Measurements from ENCODE around the gene ATRN.
"Not testable (repeated sequence)": the region's sequence is repeated elsewhere in the genome, so short reads cannot be mapped to it uniquely, and the experiment has no call there.

The ATRN gene

DNA sequence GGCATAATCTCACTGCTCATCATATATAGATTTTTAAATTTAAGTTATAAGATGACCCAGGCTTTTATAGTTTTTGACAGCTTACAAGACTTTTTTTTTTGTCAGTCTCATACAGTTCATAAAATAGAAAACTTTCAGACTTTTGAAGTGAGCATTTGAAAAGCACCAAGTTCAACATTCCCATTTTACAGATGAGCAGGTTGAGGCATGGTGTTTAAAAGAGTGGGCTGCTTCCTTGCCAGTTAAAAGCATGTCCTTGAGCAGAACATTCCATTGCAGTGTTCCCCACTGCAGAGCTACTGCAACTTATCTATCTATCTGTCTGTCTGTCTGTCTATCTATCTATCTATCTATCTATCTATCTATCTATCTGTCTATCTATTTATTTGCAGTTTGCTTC is 105.5 kb downstream of the ATRN start:
- no peak for DNase-seq

DNA sequence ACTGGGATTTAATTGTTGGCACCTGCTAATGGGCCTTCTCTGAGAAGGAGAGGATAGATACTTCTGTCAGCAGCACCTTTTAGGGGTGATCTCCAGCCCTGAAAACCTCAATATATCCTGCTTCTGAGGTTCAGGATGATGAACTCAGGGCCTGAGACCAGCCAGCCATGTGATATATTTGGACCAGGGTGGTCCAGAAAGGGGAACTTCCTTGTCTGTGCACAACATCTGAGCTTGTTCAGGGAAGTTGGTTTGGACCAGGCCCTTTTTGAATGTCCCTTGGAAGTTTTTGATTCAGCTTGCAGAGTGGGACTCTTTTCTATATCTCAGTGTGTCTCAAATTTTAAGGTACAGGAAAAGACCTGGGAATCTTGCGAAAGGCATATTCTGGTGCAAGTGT is 106.5 kb downstream of the ATRN start:
- no peak for DNase-seq

DNA sequence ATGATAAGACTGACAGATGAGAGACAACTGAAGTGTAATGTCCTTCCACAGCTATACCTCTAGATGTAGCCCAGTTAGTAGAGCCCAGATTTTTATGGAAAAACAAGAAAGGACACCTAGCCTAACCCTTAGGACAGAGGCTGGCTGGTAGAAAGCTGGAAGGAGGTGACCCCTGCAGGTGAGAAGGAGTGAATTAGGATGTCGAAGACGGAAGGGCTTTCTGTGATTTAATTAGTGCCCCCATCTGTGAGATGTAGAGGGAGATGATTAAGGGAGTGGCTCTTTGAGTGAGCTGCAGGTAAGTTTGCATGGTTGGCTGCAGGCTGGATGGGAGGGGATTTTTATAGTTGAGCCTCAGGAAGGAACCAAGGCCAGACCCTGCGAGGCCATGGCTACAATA is 109.6 kb downstream of the ATRN start:
- DNase-seq: no peak

DNA sequence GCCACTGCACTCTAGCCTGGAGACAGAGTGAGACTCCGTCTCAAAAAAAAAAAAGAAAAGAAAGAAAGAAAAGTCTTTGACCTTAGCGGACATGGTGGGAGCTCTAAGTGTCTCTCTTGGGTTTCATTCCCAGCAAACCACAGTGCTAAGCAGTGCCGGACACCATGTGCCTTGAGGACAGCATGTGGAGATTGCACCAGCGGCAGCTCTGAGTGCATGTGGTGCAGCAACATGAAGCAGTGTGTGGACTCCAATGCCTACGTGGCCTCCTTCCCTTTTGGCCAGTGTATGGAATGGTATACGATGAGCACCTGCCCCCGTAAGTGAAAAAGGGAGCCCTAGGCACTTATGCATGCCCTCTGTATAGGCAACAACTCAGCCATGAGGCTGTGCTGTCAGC is 112.9 kb downstream of the ATRN start:
- DNase-seq: no peak

DNA sequence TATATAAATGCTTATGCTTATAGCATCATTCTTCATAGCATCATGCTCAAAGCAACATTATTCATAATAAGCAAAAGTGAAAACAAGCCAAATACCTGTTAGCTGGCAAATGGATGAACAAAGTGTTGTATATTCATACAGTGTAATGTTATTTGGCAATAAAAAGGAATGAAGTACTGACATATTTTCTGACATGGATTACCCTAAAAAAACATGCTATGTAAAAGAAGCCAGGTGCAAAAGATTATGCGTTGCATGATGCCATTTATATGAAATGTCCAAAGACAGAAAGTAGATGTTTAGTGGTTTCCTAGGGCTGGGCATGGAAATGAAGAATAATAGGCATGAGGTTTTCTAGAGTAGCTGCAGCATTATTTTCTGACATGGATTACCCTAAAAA is 115.3 kb downstream of the ATRN start:
- DNase-seq: no peak

DNA sequence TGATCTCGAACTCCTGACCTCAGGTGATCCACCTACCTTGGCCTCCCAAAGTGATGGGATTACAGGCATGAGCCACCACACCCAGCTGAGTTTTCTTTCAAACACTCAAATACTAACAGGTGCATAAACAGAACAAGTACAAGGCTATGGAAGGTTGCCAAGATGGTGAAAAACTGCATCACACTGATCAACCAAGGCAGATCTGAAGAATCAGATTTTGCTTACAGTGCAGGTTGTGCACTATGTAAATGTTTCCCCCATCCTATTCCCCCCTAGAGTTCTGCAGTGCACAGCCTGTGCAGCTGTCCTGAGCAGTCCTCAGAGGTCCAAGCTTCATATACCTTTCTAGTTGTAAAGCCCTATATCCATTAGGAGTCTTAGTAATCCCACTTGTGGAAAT is 119.3 kb downstream of the ATRN start:
- no peak for DNase-seq

DNA sequence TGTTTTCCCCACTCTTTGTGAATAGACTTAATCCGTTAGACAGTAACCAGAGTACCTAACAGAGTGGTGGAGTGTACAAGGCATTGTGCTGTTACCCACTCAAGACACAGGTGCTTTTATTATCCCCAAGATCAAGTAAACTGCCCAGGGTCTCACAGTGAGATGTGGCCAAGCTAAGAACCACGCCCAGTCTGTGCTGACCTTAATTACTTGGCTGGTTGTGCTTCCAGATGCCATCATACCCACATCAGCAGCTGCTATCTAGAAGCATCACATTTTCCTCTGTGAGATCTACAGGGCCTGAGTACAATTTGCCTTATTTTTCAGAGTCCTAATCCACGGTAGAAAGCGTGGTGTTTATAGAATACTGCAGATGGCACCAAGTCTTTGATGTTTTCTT is 122.1 kb downstream of the ATRN start:
- no peak for DNase-seq

DNA sequence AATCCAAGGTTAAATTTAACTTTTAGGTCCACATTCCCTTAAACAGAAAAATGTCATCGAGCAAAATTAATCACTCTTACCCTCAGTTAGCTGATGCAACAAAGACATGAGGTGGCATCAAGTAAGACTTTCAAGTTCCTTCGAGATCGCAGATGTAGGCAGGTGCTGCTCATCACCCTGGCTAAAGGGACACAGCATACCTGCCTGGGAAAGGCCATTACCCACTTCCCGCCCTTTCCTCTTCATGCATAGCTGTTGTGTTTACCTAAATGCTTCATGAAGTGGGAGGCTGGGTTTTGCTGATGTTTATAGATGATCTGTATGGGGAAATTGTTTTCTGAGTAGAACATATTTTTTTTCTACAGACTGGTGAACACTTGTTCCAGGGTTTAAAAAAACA is 124.7 kb downstream of the ATRN start:
- no peak for DNase-seq

DNA sequence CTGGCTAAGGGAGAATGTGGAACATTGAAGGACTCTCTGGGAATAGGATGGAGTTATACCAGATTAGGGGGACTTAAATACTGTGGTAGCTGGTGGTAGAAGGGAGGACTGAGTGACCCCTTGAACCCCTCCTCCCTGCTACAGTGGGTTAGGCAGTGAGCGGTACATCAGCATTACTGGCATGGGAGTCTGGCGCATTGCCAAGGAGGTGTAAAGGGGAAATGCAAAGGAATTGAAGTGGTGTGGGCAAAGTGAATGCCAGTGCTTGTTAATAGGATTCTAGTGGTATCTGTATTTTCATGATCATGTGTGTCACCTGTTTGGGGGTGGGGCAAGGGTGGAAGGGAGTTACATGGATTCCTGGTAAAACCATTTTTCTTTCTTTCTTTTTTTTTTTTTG is 132.3 kb downstream of the ATRN start:
- DNase-seq: no peak

DNA sequence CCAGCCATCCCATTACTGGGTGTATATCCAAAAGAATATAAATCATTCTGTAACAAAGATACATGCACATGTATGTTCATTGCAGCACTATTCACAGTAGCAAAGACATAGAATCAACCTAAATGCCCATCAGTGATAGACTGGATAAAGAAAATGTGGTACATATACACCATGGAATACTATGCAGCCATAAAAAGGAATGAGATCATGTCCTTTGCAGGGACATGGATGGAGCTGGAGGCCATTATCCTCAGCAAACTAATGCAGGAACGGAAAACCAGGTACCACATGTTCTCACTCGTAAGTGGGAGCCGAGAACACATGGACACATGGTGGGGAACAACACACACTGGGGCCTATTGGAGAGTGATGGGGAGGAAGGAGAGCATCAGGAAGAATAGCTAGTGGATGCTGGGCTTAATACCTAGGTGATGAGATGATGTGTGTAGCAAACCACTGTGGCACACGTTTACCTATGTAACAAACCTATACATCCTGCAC is 134.6 kb downstream of the ATRN start:
- DNase-seq: not testable (repeated sequence)

DNA sequence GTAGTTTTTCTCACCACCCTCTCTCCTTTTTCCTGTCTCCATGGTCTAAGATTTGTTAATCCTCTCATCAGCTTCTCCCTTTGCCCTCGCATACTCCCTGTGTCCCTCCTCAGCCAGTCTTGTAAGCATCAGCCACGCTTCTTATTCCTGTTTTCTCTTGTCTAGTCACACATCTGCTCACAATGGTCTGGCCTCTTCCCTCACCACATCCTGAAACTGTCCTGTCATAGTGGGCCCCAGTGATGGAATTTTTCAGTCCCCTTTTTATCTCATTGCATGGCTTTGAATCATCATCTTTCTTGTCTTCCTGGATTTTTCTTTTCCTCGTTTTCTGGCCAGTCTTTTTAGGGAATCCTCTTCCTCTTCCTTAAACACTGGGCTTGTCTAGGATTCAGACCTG is 135.2 kb downstream of the ATRN start:
- DNase-seq: no peak

DNA sequence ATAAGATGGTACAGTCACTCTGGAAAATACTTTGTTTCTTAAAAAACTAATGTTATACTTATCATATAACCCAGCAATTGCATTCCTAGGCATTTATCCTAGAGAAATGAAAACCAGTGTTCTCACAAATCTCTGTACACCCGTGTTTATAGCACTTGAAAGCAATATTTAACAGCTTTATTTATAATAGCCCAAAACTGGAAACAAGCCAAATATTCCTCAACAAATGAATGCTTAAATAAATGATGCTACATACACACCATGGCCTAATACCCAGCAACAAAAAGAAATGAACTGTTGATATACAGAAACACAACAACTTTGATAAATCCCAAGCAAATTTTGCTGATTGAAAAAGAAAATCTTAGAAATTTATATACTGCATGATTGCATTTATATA is 141.1 kb downstream of the ATRN start:
- no peak for DNase-seq

DNA sequence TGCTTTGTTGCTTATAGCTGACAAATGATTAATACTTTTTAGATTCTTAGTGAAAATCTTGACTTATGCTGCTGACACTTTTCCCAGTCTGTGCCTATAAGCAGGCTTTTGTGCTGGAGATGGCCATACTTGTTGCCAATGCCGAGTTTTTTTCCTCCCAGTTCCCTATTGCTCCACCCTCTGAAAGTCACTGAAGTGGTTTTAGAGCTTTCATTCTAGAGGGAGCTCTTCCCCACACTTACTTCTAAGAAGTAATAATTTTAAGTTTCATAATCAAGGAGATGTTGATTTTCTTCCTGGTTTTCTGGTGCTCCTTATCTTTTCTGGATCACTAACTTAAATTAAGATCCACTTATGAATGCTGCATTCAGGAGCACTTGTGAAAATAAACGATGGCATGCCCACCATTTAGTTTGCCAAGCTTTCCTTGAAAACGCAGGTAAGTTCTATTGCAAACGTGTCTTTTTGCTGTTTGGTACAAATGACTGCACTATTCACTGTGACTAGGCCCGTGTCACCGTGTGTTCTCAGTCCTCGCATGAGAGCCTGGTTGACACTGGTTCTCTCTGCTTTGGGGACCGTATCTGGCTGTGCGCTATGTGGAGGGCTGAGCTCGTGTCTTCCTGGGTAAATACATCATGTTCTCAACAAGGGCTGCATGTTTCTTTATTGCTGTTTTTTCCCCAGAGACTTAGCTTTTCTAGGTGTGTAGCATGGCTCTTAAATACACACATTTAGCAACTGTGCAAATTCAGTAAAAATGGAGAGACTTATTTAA is 142.2 kb downstream of the ATRN start:
- no peak for DNase-seq

DNA sequence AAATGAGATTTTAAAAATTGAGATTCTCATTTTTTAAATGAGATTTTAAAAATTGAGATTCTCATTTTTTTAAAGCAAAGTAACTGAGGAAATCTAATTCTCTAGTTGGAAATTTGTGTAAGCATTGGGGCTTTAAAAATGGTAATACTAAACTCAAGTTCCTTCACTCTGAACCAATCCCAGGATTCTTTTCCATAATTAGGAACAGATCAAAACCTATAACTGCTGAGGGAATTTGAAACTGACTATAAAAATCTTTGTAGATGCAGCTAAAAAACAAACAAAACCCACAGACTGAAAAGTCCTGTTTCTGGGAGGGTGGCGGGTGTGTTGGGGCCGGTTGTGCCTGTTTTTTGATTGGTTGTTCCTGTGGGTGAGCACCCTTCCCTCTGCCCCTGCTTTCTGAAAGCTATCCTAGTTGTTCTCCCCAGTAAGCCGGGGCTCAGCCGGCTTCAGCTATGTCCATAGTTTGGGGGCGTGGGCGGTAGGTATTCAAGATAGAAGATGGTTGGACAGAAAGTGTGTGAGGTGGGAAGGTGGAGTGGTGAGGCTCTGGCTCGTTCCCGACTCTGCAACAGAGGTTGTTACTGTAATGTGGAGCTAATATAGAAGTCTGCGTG is 143.1 kb downstream of the ATRN start:
- DNase-seq: peak; percentile 14

DNA sequence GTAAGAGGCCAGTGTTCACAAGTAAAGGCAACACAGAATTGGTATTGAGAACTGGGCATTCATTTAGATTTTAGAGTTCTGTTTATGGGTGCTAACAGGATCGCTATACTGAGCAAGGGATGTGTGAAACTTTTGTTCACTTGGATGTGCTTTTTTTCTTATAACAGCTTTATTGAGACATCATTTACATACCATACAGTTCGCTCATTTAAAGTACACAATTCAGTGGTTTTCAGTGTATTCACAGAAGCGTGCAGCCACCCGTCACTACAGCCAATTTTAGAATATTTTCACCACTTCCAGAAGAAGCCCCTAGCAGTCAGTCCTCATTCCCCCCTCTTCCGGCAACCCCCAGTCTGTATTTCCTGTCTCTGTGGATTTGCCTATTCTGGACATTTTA is 143.6 kb downstream of the ATRN start:
- DNase-seq: no peak

DNA sequence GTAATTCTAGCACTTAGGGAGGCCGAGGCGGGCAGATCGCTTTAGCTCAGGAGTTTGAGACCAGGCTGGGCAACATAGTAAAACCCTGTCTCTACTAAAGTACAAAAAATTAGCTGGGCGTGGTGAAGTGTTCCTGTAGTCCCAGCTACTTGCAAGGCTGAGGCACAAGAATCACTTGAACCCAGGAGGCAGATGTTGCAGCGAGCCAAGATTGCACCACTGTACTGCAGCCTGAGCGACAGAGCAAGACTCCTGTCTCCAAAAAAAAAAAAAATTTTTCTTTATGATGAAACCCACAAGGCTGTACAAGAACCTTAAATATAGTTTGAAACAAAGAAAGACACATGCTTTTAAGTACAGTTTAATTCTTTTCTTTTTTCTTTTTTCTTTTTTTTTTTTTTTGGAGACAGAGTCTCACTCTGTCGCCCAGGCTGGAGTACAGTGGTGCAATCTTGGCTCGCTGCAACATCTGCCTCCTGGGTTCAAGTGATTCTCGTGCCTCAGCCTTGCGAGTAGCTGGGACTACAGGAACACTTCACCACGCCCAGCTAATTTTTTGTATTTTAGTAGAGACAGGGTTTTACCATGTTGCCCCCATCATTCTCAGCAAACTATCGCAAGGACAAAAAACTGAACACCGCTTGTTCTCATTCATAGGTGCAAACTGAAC is 144.5 kb downstream of the ATRN start:
- DNase-seq: not testable (repeated sequence)

DNA sequence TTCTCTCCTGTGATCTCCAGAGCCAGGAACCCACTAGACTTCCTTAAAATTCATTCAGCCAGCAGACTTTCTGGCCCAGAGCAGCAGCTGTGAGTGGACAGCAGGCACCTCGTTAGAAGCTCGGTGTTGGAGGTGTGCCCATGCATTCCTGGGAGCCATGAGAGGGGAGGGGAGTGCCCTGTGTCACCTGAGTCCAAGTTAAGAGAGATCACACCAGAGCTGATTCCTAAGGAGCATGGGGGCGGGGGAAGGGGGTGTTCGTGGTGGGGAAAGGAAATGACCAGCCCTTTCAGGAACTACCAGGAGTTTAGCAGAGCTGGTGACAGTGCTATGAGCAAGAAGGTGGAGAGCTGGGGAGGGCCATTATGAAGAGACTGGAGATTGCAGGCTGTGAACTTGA is 145.4 kb downstream of the ATRN start:
- DNase-seq: no peak

DNA sequence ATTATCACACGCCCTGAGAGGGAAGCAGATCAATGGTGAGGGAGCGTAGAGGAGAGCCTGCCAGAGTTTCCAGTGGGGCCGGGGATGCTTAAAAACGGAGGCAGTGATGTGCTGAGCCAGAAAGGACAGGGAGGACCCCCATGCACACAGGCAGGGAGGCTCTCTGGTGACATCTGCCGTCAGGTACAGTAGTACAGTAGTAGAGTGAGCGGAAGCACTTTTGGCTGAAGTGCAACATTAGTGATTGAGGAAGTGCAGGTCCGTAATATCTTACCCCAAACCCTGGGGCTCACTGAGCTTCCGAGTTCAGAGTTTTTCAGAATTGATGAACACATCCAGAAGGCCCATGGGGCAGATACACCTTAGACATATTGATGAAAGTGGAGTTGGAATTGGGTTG is 150.3 kb downstream of the ATRN start:
- no peak for DNase-seq

DNA sequence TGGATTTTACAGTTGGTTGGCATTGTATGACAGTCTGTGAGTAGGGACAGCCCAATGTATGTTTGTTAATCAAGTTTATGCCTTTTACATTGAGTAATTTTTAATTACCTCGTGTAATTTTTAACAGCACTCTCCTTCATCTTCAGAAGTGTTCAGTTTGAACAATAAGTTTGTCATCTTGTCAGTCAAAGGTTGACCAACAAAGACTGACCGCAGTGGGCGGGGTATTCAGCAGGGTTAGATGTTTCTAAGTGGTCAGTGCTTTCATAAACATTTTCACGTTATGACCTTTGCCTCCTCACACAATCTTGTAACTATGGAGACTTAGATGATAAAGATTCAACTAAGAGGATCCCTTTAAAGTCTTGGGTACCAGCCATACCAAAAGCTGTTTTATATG is 151.6 kb downstream of the ATRN start:
- no peak for DNase-seq

DNA sequence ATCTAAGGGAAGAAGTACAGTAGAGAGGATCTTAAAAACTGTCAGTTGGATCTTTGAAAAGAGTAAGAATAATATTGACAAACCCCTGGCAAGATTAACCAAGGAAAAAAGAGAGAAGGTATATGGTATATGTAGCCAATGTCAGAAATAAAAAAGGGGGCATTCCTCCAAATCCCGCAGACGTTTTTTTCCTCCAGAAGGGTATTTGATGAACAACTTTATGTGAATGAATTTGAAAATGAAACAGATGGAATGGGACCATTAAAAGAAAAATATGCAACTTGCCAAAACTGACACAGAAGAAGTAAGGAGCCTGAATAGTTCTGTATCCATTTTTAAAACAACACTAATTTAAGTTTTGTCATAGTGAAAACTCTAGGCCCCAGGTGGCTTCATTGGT is 156.7 kb downstream of the ATRN start:
- DNase-seq: no peak

DNA sequence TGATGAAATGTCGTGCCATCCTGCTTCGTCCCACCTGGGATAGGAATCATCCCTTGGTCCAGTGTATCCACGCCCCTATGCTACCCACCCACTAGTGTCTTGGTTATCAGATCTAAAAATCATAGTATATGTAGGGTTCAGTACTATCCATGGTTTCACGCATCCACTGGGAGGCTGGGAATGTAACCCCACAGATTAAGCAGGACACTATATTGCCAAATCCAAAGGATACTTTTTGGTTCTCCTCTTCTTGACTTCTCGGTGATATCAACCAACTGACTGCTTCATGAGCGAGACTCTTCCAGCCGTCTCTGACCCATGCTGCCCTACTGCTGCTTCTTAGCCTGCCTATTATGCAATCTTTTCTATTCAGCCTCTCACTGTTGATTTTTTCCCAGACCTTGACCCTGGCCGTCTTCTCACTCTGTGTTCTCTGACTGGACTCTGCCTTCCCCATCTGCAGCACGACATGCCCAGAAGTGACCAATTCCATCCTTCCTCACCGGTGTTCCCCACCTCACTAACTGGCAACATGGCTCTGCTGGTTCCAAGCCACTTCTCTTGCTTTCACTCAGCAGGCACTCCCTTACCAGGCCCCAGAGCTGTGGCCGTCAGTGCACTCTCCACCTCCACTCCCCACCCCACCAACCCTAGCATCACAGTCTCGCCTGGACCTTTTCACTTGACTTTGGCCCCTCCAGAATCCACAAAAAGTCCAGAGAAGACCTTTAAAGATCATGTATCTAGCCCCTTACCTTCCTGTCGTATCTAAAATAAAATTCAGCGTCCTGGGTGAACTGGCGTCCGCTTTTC is 157.9 kb downstream of the ATRN start:
- no peak for DNase-seq

DNA sequence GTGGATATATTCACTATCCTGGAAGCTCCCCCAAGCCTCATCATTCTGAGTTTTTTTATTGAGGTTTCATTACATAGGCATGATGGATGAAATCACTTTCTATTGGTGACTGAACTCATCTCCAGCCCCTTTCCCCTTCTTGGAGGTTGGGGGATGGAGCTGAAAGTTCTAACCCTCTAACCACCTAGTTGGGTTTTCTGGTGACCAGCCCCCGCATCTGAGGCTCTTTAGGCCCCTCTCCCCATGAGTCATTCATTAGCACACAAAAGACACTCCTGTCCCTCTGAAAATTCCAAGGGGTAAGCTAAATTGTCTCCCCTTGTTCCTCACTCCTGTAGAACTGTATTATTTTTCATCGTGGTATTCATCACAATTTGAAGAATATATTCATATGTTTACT is 159.1 kb downstream of the ATRN start:
- no peak for DNase-seq

DNA sequence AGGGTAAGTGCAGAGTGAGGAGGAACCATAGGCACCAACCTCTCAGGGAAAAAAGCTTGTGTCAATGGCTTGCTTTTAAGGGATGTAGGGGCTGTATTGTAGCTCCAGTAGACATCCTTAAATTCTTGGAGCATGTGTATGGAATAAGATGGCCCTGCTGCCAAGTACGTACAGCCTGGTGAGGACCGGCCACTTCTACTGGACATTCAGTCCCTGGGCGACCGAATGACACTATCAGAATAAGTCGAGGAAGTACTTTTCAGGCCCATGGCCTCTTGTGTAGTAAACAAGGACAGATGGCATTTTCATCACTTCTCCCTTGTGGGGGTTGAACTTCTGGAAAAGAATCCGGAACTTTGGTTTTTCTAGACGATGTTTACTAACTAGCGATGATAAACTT is 159.6 kb downstream of the ATRN start:
- no peak for DNase-seq

Data from amniotic stem cell (primary cell).